ENCODE measurements around the gene GPR183. TPM values are rescaled to one million over a fixed set of nuclear protein-coding genes. Genes with fewer than 3 reads are reported as not detected.

Gene GPR183
- total and polyA plus RNA-seq, 2 of the 8 experiments (the other 6 are each of a cell fraction or from before 2014, with no cell fraction given): not detected

- TF ChIP-seq CHD7 (IDR thresholded peaks at IDR 0.05; ENCODE audit: insufficient replicate concordance, low read length): no peak
- no peak for TF ChIP-seq KDM5A (IDR thresholded peaks at IDR 0.05; ENCODE audit: low read length)
- no peak for TF ChIP-seq KDM1A (IDR thresholded peaks at IDR 0.05; ENCODE audit: borderline replicate concordance, low read length)
- no peak for TF ChIP-seq YY1 (IDR thresholded peaks at IDR 0.05; ENCODE audit: low read depth, low read length)
- no peak for TF ChIP-seq KDM4A (IDR thresholded peaks at IDR 0.05; ENCODE audit: low read depth, low read length, severe bottlenecking)
- no peak for TF ChIP-seq GTF2F1 (IDR thresholded peaks at IDR 0.05; ENCODE audit: borderline replicate concordance, low read depth, low read length)
- no peak for TF ChIP-seq NRF1 (IDR thresholded peaks at IDR 0.05; ENCODE audit: low read depth, low read length)
Observed at GRCh38 chr13:99312493-99312883, 5.3 kb upstream of the GPR183 start (continued).
